ENCODE results near the gene GTF2H1.

GTF2H1 gene

GRCh38 chr11:18321969-18322711, at the start of gene GTF2H1, which contains the start of gene HPS5:
TSS of gene GTF2H1 (plus strand) at chr11:18322567. CDS start at chr11:18333075, 10,508 bp downstream.
TSS of gene HPS5 (minus strand) at chr11:18322140. CDS start at chr11:18317858, 4,282 bp downstream.
- peak; percentile 79 for DNase-seq

GRCh38 chr11:18277565-18278271, 44.6 kb upstream of the GTF2H1 start:
- DNase-seq, result no peak

- DNase-seq, result no peak
Observed at GRCh38 chr11:18280438-18281045, 41.8 kb upstream of the GTF2H1 start.

- DNase-seq, result no peak
Observed at GRCh38 chr11:18282626-18283025, 39.7 kb upstream of the GTF2H1 start.

GRCh38 chr11:18285841-18286240, 36.5 kb upstream of the GTF2H1 start:
- no peak for DNase-seq

- DNase-seq, result no peak
Observed at GRCh38 chr11:18288911-18289310, 33.5 kb upstream of the GTF2H1 start.

GRCh38 chr11:18294862-18295261, 27.5 kb upstream of the GTF2H1 start:
- no peak for DNase-seq

GRCh38 chr11:18295316-18295715, 27.1 kb upstream of the GTF2H1 start:
- DNase-seq, result no peak

- DNase-seq, result no peak
Observed at GRCh38 chr11:18299721-18300120, 22.6 kb upstream of the GTF2H1 start.

- DNase-seq, result no peak
Observed at GRCh38 chr11:18304745-18305144, 17.6 kb upstream of the GTF2H1 start.

GRCh38 chr11:18307461-18308139, 14.8 kb upstream of the GTF2H1 start:
- DNase-seq, result no peak

- no peak for DNase-seq
Observed at GRCh38 chr11:18308242-18308641, 14.1 kb upstream of the GTF2H1 start.

GRCh38 chr11:18309691-18310090, 12.7 kb upstream of the GTF2H1 start:
- DNase-seq, result no peak

- DNase-seq, result no peak
Observed at GRCh38 chr11:18310800-18311340, 11.5 kb upstream of the GTF2H1 start.

- no peak for DNase-seq
Observed at GRCh38 chr11:18312012-18312411, 10.4 kb upstream of the GTF2H1 start.

- DNase-seq, result no peak
Observed at GRCh38 chr11:18312663-18313420, 9.5 kb upstream of the GTF2H1 start.

GRCh38 chr11:18313965-18314763, 8.2 kb upstream of the GTF2H1 start:
- DNase-seq, result no peak

- no peak for DNase-seq
Observed at GRCh38 chr11:18314784-18315523, 7.4 kb upstream of the GTF2H1 start.

- no peak for DNase-seq
Observed at GRCh38 chr11:18315893-18316292, 6.5 kb upstream of the GTF2H1 start.

GRCh38 chr11:18317551-18317950, 4.8 kb upstream of the GTF2H1 start:
- DNase-seq, result no peak

GRCh38 chr11:18319914-18320313, 2.5 kb upstream of the GTF2H1 start:
- DNase-seq, result no peak

All from NCI-H524 treated with DMSO at 0.1 percent for 48 hours (cell line).